Activated naive CD8-positive, alpha-beta T cell treated with anti-CD3 and anti-CD28 coated beads, Interleukin-2, amount 50 U/mL, for 16 hours (primary cell): ENCODE data around the gene LRRC34.

ENCODE experiments used
- DNase-seq: peaks from one replicate; pipeline ENCODE4 v3.0.0-alpha.2; 2020; ENCODE audit warnings: low read depth, low spot score

The LRRC34 gene

GRCh38 chr3:169813757-169814517, 1.2 kb upstream of the LRRC34 start:
- DNase-seq, result peak; percentile 58

- DNase-seq, result no peak
Observed at GRCh38 chr3:169813278-169813677, 574 bp upstream of the LRRC34 start.

- DNase-seq, result no peak
Observed at GRCh38 chr3:169811631-169812331, 923 bp downstream of the LRRC34 start.

- no peak for DNase-seq
Observed at GRCh38 chr3:169809230-169809795, 3.4 kb downstream of the LRRC34 start.

- no peak for DNase-seq
Observed at GRCh38 chr3:169804681-169805080, 8.0 kb downstream of the LRRC34 start.

- no peak for DNase-seq
Observed at GRCh38 chr3:169792359-169792758, 20.3 kb downstream of the LRRC34 start.

GRCh38 chr3:169790687-169791429, 21.8 kb downstream of the LRRC34 start:
- DNase-seq, result no peak

GRCh38 chr3:169790219-169790618, 22.5 kb downstream of the LRRC34 start:
- DNase-seq, result no peak

GRCh38 chr3:169787791-169788190, 24.9 kb downstream of the LRRC34 start:
- no peak for DNase-seq

- DNase-seq, result no peak
Observed at GRCh38 chr3:169787120-169787519, 25.6 kb downstream of the LRRC34 start.

- DNase-seq, result no peak
Observed at GRCh38 chr3:169781209-169781855, 31.4 kb downstream of the LRRC34 start.

GRCh38 chr3:169780742-169781141, 32.0 kb downstream of the LRRC34 start:
- no peak for DNase-seq

GRCh38 chr3:169777822-169778221, 34.9 kb downstream of the LRRC34 start:
- no peak for DNase-seq

- DNase-seq, result no peak
Observed at GRCh38 chr3:169774186-169774585, 38.5 kb downstream of the LRRC34 start.

- DNase-seq, result peak; percentile 80
Observed at GRCh38 chr3:169772897-169773816, 39.5 kb downstream of the LRRC34 start, which contains the start of gene MYNN. Gene MYNN, plus strand, starts transcription at chr3:169773396. Its CDS starts 900 bp downstream, at chr3:169774296.

GRCh38 chr3:169772305-169772896, 40.3 kb downstream of the LRRC34 start:
- DNase-seq, result peak; percentile 30

GRCh38 chr3:169771497-169772304, 41.0 kb downstream of the LRRC34 start:
- no peak for DNase-seq

GRCh38 chr3:169769287-169770181, 43.2 kb downstream of the LRRC34 start, which contains the start of gene ACTRT3:
Gene ACTRT3, minus strand, starts transcription at chr3:169769561. Its CDS starts 41 bp downstream, at chr3:169769520.
- DNase-seq, result peak; percentile 24
